GM12872 (cell line): ENCODE data around the gene THBS2.

Experiments used
- CTCF ChIP-seq: IDR thresholded peaks from 3 replicates; pipeline ENCODE4 v1.5.1; 2011; ENCODE audit warnings: low read depth, mild to moderate bottlenecking, low read length, moderate library complexity; ENCODE audit not compliant: insufficient read depth

The THBS2 gene

GRCh38 chr6:169184419-169184818 is 69.2 kb downstream of the THBS2 start:
- no peak for TF ChIP-seq CTCF

- TF ChIP-seq CTCF = no peak
These were observed 70.4 kb downstream of the THBS2 start for GRCh38 chr6:169183233-169183632.

GRCh38 chr6:169177516-169178166 is 76.0 kb downstream of the THBS2 start:
- no peak for TF ChIP-seq CTCF

- no peak for TF ChIP-seq CTCF
These were observed 77.2 kb downstream of the THBS2 start for GRCh38 chr6:169176361-169176991.

- TF ChIP-seq CTCF = no peak
These were observed 78.2 kb downstream of the THBS2 start for GRCh38 chr6:169175360-169175887.

GRCh38 chr6:169174516-169175359 is 78.9 kb downstream of the THBS2 start:
- no peak for TF ChIP-seq CTCF
